ENCODE measurements around the gene DSCAM.

The DSCAM gene

DNA sequence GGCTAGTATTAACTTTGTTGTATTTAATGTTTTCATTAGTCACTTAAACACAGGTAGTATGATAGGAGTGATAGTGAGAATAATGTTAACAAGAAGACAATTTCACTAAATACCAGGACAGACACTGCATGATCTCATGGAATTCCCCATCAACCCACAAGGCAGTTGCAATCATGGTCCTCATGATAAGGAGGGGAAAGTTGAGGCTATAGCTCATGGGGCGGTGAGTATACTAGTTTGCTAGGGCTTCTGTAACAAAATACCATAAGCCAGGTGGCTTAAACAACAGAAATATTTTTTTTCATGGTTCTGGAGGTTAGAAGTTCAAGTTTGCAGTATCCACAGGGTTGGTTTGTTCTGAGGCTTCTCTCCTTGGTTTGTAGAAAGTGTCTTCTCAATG lies 115.8 kb downstream of the DSCAM start:
- DNase-seq: no peak
- in situ Hi-C loops (cut with HindIII; ENCODE audit: low pct_ligation_motif_present, low pct_unique_long_range_greater_than_20kb, low sequenced_read_pairs): no loop called here

DNA sequence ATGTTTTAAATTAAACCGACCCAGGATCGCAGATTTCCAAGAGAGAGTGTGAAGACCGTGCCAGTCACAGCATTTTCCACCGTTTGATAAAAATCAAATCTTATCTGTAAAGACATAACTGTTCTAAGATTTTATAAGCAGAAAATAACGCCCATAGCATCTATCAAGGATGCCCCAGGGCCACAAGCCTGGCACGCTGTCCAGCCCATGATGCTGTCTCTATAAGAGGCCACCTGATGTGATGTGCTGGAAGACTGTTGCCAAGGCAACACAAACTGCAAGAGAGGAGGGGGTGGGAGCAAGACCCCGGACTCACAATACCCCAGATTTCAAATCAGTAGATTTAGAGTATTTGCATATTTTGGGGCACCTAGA lies 116.5 kb downstream of the DSCAM start:
- in situ Hi-C loops (cut with HindIII; ENCODE audit: low pct_ligation_motif_present, low pct_unique_long_range_greater_than_20kb, low sequenced_read_pairs): no loop called here

DNA sequence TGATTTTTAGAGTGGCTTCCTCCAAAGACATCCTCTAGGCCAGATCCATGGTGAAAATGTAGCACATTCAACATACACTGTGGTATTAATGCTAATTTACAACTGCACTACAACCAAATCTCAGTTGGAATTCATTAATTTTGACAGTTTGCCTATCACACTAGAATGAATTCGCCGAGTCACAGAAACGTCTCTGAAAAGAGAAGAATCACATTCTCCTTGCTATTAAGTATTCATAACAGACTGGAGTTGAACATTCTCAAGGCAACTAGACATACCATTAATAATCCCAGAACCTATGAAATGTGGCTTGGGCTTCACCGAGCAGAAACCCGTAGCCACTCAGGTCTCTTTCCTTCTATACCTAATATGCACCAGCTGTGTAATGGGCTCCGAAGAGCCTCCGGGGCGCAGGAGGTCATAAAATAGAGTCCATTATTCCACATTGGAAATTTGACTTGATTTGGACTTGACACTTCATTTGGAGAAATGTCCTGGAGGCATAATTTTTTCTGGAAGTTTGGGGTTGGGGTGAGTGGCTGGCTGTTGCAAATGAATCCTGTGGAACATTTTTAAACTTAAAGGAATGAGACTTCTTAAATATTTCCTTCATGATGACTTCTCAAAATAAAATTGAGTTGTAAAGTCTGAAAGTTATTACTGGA lies 117.1 kb downstream of the DSCAM start:
- DNase-seq: no peak
- in situ Hi-C loops (cut with HindIII; ENCODE audit: low pct_ligation_motif_present, low pct_unique_long_range_greater_than_20kb, low sequenced_read_pairs): no loop called here

More for the DNA sequence above, 116.5 kb downstream of the DSCAM start:
- DNase-seq: no peak

DNA sequence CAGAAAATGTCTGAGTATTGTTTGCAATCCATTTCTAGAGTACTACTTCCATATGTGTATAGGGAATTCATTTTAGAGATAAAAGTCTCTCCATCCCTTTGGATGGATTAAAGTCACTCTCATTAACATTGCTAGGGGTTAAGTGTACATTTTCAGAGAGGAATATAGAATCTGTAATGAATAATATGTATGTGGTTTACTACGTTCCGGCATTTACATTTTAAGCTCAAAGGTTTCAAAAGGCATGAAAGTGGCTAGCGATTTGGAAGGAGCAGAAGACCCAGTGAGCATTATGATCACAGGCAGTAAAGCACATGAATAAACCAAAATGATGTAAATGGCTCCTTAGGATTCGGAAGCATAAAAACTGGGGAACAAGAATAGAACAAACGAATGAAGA lies 123.0 kb downstream of the DSCAM start:
- in situ Hi-C loops (cut with HindIII; ENCODE audit: low pct_ligation_motif_present, low pct_unique_long_range_greater_than_20kb, low sequenced_read_pairs): no loop called here
- DNase-seq: no peak

DNA sequence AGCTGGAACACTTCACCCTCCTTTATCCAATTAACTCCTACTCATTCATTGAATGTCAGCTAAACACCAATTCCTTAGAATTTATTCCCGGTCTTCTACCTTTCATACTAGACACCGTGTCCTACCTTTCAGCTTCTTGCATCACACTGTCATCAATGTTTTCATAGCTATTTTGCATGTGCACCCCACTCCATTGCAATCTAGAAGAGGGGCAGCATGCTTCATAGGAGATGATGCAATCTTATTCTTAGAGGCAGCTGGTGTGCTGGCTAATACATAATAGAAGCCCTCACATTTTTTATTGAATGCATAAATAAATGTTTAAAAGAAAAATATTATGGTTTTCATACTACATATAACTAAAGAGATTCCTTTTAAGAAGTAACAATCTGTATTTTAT lies 123.6 kb downstream of the DSCAM start:
- no peak for DNase-seq
- in situ Hi-C loops (cut with HindIII; ENCODE audit: low pct_ligation_motif_present, low pct_unique_long_range_greater_than_20kb, low sequenced_read_pairs): no loop called here

DNA sequence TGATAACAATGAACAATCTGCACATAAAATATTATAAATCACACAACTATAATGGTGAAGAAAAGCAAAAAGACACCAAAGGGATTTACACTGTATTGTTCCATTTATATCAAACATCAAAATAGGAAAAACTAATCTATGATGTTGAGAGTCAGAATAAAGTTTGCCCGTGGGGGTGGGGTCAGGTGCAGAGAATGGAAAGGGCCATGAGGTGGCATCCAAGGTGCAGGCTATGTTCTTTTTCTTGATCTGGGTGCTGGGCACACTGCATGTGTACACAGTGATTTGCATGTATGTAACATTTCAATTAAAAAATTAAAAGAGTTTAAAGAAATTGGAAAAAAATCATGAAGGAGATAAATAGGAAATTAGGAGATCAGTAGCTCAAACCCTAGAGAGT lies 127.3 kb downstream of the DSCAM start:
- in situ Hi-C loops (cut with HindIII; ENCODE audit: low pct_ligation_motif_present, low pct_unique_long_range_greater_than_20kb, low sequenced_read_pairs): no loop called here
- no peak for DNase-seq

DNA sequence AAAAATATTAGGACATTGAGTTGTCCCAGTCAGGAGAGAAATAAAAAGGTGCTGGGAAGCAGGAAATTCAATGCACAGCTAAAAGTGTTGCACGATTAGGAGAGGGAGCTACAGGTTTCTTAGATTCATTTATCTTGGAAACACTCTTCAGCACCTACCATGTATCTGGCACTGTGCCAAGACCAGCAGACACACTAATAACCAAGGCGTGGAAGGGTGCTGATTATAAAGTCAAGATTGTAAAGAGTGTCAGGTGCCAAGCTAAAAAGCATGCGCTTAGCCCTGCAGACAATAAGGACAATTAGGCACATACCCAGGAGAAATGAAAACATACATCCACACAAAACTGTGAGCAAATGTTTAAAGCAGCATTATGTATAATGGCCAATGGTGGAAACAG lies 129.9 kb downstream of the DSCAM start:
- in situ Hi-C loops (cut with HindIII; ENCODE audit: low pct_ligation_motif_present, low pct_unique_long_range_greater_than_20kb, low sequenced_read_pairs): no loop called here
- DNase-seq: no peak

DNA sequence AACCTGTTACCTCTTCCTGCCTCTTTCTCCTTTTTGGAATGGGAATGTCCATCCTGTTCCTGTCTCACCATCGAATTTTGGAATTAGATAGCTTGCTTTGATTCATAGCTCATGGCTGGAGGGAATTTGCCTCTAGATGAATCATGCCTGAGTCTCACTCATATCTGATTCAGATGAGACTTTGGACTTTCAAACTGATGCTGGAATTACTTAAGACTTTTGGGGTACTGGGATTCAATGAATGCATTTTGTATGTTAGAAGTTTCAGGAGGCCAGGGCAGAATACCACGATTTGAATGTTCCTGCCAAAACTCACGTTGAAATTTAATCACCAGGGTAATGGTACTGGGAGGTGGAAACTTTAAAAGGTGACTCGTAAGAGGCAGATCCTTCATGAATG lies 132.4 kb downstream of the DSCAM start:
- DNase-seq: no peak
- in situ Hi-C loops (cut with HindIII; ENCODE audit: low pct_ligation_motif_present, low pct_unique_long_range_greater_than_20kb, low sequenced_read_pairs): no loop called here

DNA sequence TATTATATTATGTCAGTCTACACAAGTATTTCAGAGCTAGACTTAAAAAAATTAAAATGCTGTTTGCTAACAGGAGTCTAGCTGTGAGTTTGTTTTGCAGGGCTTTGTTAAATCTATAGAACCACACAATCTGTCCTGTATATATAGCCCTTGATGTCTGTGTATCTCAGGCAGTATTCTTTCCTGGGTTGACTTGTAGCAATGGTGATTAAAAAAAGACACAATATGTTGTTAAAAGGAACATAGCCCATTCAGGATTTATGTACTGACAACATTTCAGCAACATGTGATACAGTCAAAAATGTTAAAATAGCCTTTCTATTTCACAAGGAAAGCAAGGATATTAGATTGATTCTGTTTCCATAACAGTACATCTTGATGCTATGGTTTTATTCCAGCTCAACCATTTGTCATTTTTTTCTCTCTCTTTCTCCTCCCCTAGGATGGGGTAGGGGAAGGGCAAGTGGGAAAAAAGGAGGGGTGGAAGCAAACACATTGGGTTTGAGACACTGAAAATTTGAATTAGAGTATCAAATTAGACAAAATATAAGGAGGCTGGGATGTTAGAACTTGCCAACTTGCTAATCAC lies 139.2 kb downstream of the DSCAM start:
- in situ Hi-C loops (cut with HindIII; ENCODE audit: low pct_ligation_motif_present, low pct_unique_long_range_greater_than_20kb, low sequenced_read_pairs): no loop called here

DNA sequence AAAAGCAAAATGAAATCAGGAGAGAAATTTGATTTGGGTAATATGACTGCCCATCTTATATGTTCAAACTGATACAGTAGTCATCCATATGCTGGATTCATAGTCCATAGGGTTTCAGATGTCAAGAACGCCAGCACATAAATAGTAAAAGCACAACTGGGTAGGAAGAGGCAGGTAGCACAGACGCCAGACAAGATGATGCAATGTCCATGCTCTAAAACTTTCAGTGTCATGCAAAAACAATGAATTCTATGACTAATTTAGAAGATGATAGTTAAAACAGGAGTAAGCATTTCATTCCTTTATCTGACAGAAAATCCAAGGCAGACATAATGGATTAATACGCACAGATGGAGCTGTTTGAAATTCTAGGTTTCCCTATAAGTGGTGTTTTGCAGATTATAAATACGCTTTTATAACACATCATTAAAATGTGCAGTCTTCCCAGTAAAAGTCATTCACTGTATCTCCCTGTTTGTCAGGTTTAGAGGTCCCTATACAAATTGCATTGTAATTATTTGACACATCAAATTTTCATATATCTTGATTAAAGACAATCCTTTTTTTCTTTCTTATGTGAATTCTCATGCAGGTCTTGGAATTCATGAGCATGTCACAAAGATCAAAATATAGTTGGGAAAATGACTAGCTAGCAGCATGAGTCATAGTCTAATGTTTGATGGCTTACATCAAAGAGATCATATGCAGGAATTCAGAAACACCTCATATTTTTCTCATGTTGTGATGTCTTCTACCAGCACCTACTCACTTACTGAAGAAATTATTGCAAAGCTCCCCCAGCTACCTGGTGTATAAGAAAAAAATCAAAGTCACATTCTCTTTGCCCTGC lies 139.9 kb downstream of the DSCAM start:
- DNase-seq: no peak

More for the DNA sequence above, 139.2 kb downstream of the DSCAM start:
- no peak for DNase-seq

DNA sequence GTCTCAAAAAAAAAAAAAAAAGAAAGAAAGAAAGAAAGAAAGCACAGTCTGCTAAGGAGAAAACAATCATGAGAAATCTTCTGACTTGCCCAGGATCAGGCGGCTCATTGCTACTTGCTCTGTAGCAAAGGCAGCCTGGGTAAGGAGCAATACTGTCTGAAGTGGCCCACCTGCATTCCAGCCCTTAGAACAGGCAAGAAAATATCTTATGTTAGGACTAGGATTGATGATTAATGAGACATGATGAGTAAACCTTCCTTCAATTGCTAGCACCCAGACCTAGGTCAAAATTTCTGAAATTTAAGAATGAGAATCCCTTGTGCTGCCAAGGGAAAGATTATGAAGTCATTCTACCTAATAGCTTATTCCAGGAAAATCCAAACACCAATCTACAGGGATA lies 140.8 kb downstream of the DSCAM start:
- in situ Hi-C loops (cut with HindIII; ENCODE audit: low pct_ligation_motif_present, low pct_unique_long_range_greater_than_20kb, low sequenced_read_pairs): no loop called here
- DNase-seq: no peak

More for the DNA sequence above, 139.9 kb downstream of the DSCAM start:
- in situ Hi-C loops (cut with HindIII; ENCODE audit: low pct_ligation_motif_present, low pct_unique_long_range_greater_than_20kb, low sequenced_read_pairs): no loop called here

DNA sequence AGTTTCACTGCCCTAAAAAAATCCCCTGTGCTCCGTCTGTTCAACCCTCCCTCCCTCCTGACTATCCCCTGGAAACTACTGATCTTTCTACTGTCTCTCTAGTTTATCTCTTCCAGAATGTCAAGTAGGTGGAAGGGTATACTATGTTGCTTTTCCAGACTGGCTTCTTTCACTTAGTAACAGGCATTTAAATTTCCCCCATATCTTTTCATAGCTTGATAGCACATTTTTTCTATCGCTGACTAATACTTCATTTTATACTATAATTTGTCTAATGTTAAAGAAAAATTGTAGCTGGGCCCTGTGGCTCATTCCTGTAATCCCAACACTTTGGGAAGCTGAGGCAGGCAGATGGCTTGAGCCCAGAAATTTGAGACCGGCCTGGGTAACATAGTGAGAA lies 142.8 kb downstream of the DSCAM start:
- no peak for DNase-seq
- in situ Hi-C loops (cut with HindIII; ENCODE audit: low pct_ligation_motif_present, low pct_unique_long_range_greater_than_20kb, low sequenced_read_pairs): no loop called here

DNA sequence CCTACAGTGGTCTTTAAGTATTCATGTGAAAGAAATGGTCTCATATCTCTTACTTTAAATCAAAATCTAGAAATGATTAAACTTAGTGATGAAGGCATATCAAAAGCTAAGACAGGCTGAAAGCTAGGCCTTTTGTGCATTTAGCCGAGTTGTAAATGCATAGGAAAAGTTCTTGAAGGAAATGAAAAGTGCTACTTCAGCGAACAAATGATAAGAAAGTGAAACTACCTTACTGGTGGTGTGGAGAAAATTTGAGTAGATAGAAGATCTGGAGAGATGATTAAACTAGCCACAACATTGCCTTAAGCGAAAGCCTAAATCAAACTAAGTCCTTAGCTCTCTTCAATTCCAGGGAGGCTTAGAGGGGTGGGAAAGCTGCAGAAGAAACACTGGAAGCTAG lies 147.6 kb downstream of the DSCAM start:
- no peak for DNase-seq
- in situ Hi-C loops (cut with HindIII; ENCODE audit: low pct_ligation_motif_present, low pct_unique_long_range_greater_than_20kb, low sequenced_read_pairs): no loop called here

DNA sequence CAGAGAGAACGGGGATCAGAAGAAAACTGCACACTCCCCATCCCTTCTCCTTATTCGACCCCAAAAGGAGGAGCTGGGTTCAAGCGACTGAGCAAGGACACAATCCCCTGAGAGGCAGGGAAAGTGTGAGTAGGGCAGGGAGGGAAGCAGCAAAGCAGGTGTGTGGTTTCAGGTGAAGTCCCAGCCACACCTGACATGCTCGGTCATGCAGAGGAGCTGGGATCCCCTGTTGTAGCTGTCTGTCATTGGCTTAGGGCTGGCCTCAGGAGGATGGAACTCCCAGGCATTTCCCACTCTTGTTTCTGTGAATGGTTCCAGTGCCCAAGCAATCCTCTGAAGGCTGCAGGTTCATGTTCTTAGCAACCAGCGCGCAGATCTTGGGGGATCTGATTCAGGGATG lies 150.7 kb downstream of the DSCAM start:
- DNase-seq: no peak
- in situ Hi-C loops (cut with HindIII; ENCODE audit: low pct_ligation_motif_present, low pct_unique_long_range_greater_than_20kb, low sequenced_read_pairs): no loop called here

DNA sequence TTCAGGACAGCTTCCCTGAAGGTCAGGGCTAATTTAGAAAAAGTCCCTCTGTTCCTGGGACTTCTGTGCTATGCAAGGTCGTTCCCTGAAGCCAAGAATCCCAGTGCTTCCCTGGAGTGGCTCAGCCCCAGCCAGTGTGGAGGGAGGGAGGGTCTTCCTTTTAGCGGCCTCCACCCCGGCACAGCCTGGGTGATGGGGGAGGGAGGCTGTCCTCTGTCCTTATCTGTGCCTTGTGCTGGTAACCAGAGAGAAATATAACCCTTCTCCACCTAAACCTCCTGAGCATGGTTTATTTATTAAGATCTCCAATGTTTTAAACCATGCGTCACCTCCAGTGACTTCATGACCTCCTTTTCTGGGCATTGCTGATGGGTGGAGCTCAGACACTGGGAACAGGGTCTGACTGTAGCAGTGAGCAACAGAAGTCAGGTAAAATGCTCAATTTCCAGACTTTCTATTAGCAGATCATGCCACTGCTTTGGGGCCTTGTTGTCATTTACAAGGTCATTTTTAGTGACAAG lies 157.1 kb downstream of the DSCAM start:
- no peak for DNase-seq
- in situ Hi-C loops (cut with HindIII; ENCODE audit: low pct_ligation_motif_present, low pct_unique_long_range_greater_than_20kb, low sequenced_read_pairs): no loop called here

DNA sequence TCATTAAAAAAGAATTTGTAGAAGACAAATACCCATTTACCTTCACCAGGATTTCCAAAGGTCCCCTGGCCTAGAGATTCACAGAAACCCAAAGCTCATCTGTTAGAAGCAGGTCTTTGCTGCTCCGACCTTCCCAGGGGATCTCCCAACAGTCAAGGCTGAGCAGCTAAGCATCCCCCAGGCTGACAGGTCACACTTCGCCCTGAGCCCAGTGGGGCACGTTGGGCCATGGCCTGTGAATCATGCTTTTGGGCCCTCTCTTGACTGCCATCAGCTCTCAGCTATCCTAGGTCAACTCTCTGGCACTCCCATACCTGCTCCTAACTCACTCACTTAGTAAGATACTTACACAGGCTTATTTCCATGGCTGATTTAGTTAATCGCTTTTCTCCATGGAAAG lies 157.7 kb downstream of the DSCAM start:
- DNase-seq: no peak
- in situ Hi-C loops (cut with HindIII; ENCODE audit: low pct_ligation_motif_present, low pct_unique_long_range_greater_than_20kb, low sequenced_read_pairs): no loop called here

DNA sequence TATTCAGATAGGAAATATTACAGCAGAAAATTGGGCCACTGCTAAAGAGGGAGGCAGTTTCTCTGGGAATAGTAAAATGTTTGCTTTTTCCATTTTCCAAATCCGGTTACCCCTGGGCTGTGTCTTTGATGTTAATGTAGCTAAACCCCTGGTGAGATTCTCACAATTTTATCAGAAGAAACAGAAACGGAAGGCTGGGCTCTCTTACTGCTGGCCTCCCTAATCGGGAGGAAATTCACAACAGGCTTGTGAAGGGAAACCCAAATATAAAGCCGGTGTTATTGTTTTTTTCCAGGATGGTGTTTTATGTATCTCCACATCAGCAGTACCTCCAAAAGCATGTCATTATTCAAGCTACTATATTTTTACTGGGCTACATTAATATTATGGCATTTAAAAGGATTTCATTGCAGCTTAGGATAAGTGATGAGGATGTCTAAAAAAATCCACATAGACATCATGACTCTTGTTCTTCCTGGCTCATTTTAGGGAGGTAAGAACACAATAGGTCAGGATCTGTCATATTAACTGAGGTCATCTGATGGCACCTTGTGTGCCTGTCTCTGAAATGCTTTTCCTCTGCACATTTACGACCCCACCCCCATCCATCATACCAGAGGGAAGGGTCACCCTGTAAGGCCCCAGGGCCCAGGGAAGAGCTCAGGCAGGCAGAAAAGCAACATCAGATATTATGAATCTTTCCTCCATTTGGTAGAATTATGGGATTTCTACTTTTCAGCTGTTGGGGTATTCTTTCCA lies 158.7 kb downstream of the DSCAM start:
- in situ Hi-C loops (cut with HindIII; ENCODE audit: low pct_ligation_motif_present, low pct_unique_long_range_greater_than_20kb, low sequenced_read_pairs): no loop called here
- no peak for DNase-seq

DNA sequence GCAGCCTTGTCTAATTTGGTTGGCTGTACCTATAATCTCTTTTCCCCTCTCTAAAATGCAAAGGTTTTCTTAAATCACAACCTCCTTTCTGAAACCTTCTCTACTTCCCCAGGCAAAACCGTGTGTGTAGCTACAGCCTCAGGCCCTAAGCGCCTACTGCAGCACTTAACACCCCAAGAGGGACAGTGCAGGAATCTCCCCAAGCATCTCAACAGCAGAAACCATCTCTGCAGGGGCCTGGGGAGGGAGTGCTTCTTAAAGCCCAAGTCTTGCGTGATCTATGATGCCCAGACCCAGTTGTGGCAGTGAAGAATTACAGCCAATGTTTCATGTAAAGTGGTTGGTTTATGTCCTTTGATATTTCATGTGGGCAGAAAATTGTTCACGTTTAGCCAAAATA lies 159.3 kb downstream of the DSCAM start:
- no peak for DNase-seq
- in situ Hi-C loops (cut with HindIII; ENCODE audit: low pct_ligation_motif_present, low pct_unique_long_range_greater_than_20kb, low sequenced_read_pairs): no loop called here

DNA sequence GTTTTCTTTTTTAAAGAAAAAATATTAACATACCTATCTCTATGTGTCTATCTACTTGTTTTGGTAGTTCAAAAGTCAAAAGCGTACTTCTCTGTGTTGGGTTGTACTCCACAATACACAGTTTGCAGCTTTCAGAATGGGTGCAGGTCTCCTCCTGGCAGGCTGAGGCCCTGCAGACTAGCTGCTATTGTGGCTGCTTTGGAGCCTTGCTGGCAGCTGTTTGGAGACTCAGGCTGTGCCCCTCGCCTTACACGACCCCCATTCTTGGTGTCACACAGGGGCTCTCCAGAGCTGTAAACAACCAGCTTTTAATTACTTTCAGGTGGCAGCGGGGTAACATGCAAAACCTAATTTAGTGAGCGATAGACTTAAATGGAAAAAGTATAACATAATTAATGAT lies 160.4 kb downstream of the DSCAM start:
- in situ Hi-C loops (cut with HindIII; ENCODE audit: low pct_ligation_motif_present, low pct_unique_long_range_greater_than_20kb, low sequenced_read_pairs): no loop called here
- DNase-seq: no peak
